Astrocyte of the spinal cord (primary cell): ENCODE measurements around the gene STAT2.

Source experiments
- DNase-seq: peaks from one replicate; pipeline ENCODE4 v3.0.0; 2011; ENCODE audit warnings: low read depth, low spot score
- H3K4me3 ChIP-seq: 2 replicates; pipeline ENCODE4 v1.5.1; 2011; ENCODE audit warnings: low read depth, mild to moderate bottlenecking, low read length, moderate library complexity
- in situ Hi-C: cut with HindIII; loops from 2 replicates; pipeline ENCODE4 v1.10.0; 2017; ENCODE audit warnings: low sequenced_read_pairs
- TF ChIP-seq, protein P1 (sequence below): IDR thresholded peaks from 2 replicates; pipeline ENCODE4 v1.5.1; 2012; ENCODE audit warnings: low read depth, mild to moderate bottlenecking, low read length, inconsistent platforms

The STAT2 gene

DNA sequence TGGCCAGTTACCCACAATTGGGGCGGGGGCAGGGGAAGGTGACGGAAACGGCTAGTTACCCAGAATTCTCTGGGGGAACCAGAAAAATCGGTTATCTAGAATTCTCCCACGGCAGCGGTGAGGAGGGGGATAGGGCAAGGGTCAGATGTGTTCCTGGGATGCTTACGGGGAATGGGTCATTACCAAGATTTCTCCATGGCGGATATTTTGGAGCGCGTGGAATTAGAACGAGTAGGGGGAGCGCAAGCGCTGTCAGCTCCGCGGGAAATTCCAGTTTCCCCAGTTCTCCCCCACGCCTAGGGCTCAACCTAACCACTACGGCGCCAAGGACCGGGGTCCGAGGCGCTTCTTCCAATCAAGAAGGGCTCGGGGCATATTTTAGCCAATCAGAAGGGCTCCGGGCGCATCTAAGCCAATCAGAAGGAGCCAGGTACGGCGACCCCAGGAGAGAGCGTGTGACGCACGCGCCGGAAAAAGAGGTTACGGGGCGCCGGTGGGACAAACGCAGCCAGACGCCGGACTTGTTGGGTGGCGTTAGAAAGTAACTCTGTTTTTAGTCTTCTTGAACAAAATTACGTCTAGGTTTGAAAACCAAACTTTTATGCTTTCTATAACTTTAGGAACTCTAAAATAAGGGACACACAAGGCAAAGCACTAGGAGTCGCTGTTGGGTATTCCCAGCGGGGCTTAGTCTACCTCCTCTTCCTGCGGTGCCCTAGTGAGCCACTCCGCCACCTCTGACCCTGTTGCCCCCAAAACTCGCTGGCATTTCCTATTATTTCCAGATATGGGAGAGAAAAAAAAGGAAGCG, 26.0 kb downstream of the STAT2 start, which contains the start of gene PAN2:
TSS of gene PAN2 (minus strand) at position 322 of the 811 bp plus-strand sequence. CDS start 906 bp downstream, outside the sequence.
- peak; percentile 99 for DNase-seq
- TF ChIP-seq, protein P1, sequence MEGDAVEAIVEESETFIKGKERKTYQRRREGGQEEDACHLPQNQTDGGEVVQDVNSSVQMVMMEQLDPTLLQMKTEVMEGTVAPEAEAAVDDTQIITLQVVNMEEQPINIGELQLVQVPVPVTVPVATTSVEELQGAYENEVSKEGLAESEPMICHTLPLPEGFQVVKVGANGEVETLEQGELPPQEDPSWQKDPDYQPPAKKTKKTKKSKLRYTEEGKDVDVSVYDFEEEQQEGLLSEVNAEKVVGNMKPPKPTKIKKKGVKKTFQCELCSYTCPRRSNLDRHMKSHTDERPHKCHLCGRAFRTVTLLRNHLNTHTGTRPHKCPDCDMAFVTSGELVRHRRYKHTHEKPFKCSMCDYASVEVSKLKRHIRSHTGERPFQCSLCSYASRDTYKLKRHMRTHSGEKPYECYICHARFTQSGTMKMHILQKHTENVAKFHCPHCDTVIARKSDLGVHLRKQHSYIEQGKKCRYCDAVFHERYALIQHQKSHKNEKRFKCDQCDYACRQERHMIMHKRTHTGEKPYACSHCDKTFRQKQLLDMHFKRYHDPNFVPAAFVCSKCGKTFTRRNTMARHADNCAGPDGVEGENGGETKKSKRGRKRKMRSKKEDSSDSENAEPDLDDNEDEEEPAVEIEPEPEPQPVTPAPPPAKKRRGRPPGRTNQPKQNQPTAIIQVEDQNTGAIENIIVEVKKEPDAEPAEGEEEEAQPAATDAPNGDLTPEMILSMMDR, result peak; percentile 74
- peak within 1 kb of the TSS; percentile 73 for H3K4me3 ChIP-seq
- in situ Hi-C loops, result no loop called here

DNA sequence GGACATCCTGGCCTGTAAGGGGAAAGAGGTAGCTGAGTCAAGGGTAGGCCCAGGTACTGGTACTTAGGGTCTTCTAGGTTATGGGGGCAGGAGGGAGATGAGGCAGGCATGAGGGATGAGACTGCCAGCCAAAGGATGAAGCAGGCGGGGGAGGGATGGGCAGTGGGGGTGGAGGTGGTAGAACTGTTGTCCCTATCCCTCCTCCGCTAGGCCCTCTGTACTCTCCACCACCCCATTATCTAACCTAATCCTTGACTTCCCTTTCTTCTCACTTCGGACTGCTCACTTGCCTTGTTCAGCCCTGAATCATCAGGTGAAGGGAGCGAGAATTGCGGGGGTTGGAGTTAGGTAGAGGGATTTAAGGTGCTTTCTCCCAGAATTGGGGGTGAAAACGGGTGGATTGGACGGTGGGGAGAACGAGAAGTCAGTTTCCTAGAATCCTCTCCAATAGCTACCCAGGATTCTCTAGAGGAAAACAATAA, 26.7 kb downstream of the STAT2 start:
- in situ Hi-C loops, result no loop called here
- TF ChIP-seq, protein P1, result no peak
- peak overlapping the region; percentile 73 for H3K4me3 ChIP-seq
- DNase-seq, result no peak

DNA sequence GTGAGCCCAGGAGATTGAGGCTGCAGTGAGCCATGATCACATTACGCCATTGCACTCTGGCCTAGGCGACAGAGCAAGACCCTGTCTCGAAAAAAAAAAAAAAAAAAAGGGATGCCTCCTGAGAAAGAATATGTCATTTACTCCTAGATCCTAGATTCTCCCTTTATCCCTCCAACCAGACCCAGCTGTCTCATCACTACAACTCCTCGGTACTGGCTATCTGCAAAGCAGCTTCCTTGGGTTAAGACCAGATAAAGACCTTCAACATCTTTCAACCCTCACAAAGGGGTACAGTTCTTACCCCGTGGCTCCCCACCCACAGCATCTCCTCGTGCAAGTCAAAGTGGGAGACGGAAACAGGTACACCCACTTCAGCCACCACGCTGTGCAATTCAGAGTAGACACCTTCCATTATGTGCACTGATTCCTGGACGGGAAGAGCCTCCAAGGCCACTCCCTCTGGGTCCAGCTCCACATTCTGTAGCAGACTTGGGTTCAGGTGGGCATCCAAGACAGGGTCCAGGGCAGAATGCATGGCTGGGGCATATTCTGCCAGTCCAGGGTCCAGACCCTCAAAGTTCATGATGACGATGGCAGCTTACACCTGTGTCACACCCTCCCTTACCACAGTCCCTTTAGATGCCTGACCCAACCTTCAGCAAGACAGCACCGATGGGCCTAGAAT, 27.3 kb downstream of the STAT2 start:
- H3K4me3 ChIP-seq, result peak overlapping the region; percentile 73
- TF ChIP-seq, protein P1, result no peak
- in situ Hi-C loops, result no loop called here
- DNase-seq, result no peak

DNA sequence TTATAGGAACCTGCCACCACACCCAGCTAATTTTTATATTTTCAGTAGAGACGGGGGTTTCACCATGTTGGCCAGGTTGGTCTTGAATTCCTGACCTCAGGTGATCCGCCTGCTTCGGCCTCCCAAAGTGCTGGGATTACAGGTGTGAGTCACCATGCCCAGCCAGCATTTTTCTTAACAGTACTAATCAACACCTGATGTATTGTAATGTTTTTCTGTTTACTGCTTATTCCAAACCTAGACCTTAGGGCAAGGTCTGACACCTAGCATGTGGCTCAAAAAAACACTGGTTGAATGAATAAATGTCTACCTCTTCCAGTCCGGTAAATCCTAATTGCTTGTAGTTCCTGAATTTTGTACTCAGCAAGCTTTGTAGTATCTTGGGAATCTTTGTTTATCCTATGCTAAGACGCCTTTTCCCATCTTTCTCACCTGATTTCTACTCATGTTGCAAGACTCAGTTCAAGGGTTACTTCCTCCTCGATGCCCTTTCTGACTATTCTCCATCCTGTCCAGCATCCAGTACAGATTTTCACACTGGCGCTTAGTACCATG, 28.9 kb downstream of the STAT2 start:
- H3K4me3 ChIP-seq, result no peak overlapping the region
- in situ Hi-C loops, result no loop called here
- no peak for DNase-seq
- TF ChIP-seq, protein P1, result no peak

DNA sequence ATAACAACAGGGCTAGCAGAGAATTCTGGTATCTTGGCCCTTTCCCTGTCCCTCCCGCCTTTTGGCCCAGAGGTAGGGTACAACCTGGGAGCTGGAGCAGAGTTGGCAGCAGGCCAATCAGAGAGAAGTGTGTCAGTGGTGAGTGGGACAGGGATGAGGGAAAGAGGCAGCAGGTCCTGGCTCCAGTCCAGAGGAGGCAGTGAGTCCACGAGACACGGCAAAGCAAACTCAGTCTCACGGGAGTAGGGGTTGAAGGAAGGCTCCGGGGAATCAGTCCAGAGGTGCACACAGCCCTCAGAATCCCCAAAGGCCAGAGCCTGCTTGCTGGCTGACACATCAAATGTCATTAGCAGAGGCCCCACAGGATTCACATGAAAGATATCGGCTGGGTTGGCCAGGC, 33.4 kb downstream of the STAT2 start:
- no peak overlapping the region for H3K4me3 ChIP-seq
- DNase-seq, result no peak

DNA sequence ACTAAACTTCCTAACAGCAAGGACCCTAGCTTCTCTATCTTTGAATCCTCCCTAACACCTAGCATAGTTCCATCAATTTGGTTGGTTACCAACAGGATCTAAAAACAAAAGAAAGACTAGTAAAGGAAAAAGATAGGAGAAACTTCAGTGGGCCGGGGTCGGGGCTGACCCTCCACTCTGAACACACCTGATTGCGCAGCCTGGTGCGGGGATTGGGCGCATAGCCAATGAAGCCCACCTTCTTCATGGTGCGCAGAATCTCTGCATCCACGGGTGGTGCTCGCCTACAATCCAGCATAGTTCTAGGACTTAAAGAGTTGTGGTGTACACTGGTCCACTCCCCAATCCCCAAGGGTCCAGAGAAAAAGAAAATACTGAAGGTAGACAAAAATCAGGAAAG, 33.8 kb downstream of the STAT2 start:
- in situ Hi-C loops, result no loop called here
- TF ChIP-seq, protein P1, result no peak
- DNase-seq, result no peak
- H3K4me3 ChIP-seq, result no peak overlapping the region

More for the DNA sequence above, 33.4 kb downstream of the STAT2 start:
- in situ Hi-C loops, result no loop called here
- TF ChIP-seq, protein P1, result no peak
